ENCODE results near the gene PPP2R3B. TPM values are rescaled to one million over a fixed set of nuclear protein-coding genes. Genes with fewer than 3 reads are reported as not detected.
A peak's percentile ranks its signal among the peaks of the same experiment; 100 is the strongest.

Gene PPP2R3B
- total RNA-seq, 2 experiments from 2014 or later = 40.3 to 40.7 TPM

DNA sequence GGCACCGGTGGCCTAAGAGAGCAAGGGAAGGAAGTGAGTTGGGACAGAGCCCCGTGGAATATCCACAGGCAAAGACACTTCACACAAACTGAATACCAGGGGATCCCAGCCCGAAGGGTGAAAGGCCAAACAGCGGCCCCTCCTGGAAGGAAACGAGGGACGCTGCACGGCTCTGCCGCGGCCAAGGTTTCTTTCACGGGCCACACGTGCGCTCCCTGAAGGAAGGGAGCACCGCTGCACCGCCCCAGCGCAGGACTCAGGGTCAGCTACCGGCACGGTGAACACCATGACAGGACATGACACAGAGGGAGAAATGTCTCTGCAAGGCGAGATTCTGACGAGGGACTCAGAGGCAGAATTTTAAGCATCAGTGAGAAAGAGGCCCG lies 36.6 kb downstream of the PPP2R3B start:
- POLR2A ChIA-PET = no interaction called here
- DNase-seq = no peak

DNA sequence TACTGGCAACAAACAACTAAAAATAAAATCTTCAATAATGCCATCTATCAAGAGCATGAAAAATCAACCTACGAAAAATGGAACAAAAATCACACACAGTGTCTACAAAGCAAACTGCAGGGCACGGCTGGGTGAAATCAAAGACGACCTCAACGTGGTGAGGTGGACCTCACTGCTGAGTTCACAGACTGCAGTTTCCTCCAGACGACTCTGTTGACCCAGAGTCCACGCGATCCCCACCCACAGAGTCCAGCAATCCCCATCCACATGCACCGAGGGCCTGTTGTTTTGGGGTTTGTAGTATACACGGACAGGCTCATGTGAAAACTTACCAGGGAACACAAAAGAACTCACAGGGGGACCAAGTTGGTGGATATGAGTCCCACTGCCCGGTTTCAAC lies 37.0 kb downstream of the PPP2R3B start:
- POLR2A ChIA-PET = no interaction called here
- Mint-ChIP-seq H3K4me1 (no peaks in the 10 kb centered on the region), H3K27ac (no peak overlapping the region), H3K4me3 (no peak overlapping the region), H3K9me3 (no peaks in the 10 kb centered on the region), H3K36me3 (peaks cover 10% of the 10 kb centered on the region), H3K27me3 (no peaks in the 10 kb centered on the region)
- DNase-seq (no peak), ATAC-seq (ENCODE audit: low read depth) (no peak)

More for the DNA sequence above, 36.6 kb downstream of the PPP2R3B start:
- no peaks in the 10 kb centered on the region for H3K27me3 Mint-ChIP-seq
- ATAC-seq (ENCODE audit: low read depth) = no peak
- no peak overlapping the region for H3K4me3 Mint-ChIP-seq
- H3K27ac Mint-ChIP-seq = no peak overlapping the region
- no peaks in the 10 kb centered on the region for H3K9me3 Mint-ChIP-seq
- H3K36me3 Mint-ChIP-seq = peaks cover 8% of the 10 kb centered on the region
- peaks cover 1% of the 10 kb centered on the region for H3K4me1 Mint-ChIP-seq

DNA sequence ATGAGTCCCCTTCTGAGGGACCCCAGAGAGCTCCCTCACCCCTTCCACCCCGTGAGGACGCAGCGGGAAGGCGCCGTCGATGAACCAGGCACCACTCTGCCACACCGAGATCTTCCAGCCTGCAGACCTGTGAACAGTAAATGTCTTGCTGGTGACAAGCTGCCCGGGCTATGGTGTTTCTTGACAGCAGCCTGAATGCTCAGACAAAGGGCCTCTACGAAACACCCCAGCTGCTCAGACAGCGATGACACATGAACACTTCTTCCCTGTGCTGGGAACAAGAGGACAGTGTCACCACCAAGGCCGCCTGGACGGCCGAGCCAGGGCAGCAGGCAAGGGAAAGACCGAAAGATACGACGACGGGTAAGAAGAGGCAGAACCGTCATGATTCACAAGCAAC lies 37.5 kb downstream of the PPP2R3B start:
- ATAC-seq (ENCODE audit: low read depth) = no peak
- Mint-ChIP-seq H3K4me1 (no peaks in the 10 kb centered on the region), H3K36me3 (peaks cover 11% of the 10 kb centered on the region), H3K27ac (no peak overlapping the region), H3K4me3 (no peak overlapping the region), H3K27me3 (no peaks in the 10 kb centered on the region), H3K9me3 (no peaks in the 10 kb centered on the region)
- POLR2A ChIA-PET = no interaction called here
- no peak for DNase-seq

DNA sequence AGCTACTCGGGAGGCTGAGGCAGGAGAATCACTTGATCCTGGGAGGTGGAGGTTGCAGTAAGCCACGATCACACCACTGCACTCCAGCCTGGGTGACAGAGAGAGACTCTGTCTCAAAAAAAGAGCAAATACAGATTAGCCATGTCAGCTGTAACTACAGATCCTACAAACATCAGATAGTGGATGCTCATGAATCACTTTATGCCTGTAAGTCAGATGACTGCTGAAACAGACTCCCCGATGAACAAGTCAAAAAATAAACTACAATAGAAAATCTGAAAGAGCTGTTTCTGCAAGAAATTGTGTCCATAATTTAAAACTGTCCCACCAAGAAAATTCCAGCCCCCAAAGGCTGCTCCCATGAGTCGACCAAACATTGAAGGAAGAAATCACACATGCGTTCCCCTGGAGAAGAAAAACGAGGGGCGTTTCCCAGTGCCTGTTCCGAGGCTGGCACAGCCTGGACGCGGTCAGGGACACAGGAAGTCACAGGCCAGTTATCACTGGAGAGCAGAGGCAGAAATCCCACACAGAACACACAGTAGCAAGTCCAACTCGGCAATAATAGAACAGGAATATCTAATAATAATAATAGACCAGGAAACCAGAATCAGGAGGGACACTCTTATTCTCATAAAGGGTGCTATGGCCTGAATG lies 38.1 kb downstream of the PPP2R3B start:
- POLR2A ChIA-PET = no interaction called here
- no peak overlapping the region for H3K27ac Mint-ChIP-seq
- no peaks in the 10 kb centered on the region for H3K9me3 Mint-ChIP-seq
- H3K4me1 Mint-ChIP-seq = no peaks in the 10 kb centered on the region
- DNase-seq (no peak), ATAC-seq (ENCODE audit: low read depth) (no peak)
- no peaks in the 10 kb centered on the region for H3K27me3 Mint-ChIP-seq
- no peak overlapping the region for H3K4me3 Mint-ChIP-seq
- H3K36me3 Mint-ChIP-seq = peaks cover 11% of the 10 kb centered on the region

DNA sequence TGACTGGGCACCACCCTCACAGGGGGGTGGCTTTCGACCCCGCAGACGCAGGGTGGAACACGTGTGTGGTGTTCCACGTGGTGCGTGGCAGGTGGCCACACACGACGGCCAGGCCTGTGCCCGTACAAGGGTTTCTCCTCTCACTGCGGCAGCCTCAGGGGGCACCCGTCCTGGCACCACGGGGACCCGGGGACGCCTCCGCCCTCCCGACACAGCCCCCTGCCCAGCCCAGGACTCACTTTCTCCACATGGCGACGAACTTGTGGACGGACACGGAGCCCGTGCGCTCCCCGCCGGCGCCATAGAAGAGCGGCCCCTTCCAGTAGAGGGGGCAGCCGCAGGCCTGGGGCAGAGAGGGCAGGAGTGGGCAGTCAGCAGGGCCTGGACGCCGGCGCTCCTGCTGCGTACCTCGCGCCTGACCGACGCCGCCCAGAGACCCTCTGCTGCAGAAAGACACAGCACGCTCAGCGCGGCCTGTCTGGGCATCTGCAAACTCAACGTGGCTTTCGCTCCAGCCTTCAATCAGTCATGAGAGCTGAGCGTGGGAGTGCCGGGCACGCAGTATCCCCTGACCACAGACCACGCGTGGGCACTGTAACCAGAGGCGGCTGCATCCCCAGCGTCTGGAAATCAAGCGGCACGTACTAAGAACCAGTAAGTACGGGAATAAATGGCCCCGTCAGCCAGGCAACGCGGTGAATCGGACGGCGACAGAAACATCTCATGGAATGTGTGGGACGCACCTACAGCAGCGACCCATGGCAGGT lies 39.2 kb downstream of the PPP2R3B start:
- H3K27ac Mint-ChIP-seq = no peak overlapping the region
- H3K9me3 Mint-ChIP-seq = no peaks in the 10 kb centered on the region
- peaks cover 11% of the 10 kb centered on the region for H3K36me3 Mint-ChIP-seq
- POLR2A ChIA-PET = no interaction called here
- H3K27me3 Mint-ChIP-seq = no peaks in the 10 kb centered on the region
- DNase-seq = no peak
- no peak for ATAC-seq (ENCODE audit: low read depth)
- no peaks in the 10 kb centered on the region for H3K4me1 Mint-ChIP-seq
- no peak overlapping the region for H3K4me3 Mint-ChIP-seq

DNA sequence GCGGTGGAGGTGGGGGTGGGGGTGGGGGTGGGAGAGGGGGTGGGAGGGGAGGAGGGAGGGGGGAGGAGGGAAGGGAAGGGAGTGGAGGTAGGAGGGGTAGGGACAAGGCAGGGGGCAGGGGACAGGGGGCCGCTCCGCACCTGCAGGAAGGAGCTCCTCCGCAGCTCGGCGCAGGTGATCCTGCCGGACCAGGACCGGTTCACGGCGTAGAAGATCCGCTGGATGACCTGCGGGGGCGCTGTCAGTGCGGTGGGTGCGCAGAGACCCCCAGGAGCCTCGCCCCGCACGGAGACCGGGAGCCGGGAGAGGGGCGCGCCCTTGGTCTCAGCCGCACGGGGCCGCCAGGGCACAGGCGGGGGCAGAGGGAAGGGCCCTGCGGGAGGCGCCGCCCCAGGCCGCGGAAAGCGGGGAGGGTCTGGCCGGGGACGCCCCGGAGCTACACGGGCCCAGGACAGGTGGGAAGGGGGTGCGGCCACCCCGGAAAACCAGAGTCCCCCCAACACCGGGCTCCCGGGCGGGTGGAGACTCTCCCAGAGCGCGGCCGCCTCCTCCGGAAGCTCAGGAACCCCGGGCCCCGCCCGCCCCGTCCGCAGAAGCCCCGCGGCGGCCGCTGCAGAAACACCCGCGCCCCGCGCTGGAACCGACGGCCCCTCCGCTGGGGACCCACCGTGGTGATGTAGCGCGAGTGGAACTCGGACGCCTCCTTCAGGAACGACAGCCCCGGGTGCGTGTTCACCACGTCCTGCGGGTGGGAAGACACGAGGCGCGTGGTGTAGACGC lies 40.5 kb downstream of the PPP2R3B start:
- H3K36me3 Mint-ChIP-seq = peaks cover 17% of the 10 kb centered on the region
- peaks cover 2% of the 10 kb centered on the region for H3K9me3 Mint-ChIP-seq
- DNase-seq (no peak), ATAC-seq (ENCODE audit: low read depth) (no peak)
- POLR2A ChIA-PET = no interaction called here
- no peak overlapping the region for H3K27ac Mint-ChIP-seq
- no peak overlapping the region for H3K4me3 Mint-ChIP-seq
- no peaks in the 10 kb centered on the region for H3K27me3 Mint-ChIP-seq
- no peaks in the 10 kb centered on the region for H3K4me1 Mint-ChIP-seq

DNA sequence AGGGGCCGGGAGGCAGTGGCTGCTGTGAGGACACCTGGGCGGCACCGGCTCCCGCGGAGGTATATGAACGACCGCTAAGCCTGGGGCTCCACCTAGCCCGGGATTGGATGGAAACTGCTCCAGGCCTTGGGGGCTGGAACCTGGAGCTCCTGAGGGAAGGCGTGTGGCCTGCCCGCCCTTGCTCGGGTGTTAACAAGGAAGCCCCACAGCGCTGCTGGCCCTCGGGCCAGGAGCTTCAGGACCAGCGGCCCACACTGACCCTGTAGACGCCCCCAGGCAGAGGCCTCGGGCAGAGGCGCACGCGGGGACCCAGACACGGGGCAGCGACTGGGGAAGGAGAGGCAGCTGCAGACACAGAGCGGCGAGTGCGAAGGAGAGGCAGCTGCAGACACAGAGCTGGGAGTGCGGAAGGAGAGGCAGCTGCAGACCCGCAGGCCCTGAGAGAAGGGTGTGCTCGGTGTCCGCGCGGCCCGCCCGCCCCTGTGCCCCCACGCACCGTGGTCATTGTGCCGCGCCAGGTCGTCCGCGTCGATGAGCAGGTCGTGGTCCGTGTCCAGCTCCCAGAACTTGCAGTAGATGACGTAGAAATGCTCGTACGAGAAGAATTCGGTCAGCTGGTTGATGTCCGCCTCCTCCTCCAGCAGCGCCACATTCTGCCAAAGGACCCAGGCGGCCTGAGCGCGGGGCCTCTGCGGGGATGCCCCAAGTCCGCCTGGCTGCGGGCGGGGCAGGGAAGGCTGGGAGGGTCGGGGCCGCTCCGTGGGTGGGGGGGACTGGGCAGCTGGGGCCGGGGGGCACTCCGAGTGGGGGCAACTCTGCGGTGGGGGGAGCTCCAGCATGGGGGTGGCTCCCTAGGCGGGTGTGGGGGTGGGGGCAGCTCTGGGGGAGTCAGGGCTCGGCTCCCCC lies 41.4 kb downstream of the PPP2R3B start:
- ATAC-seq (ENCODE audit: low read depth) (no peak), DNase-seq (no peak)
- H3K36me3 Mint-ChIP-seq = peaks cover 21% of the 10 kb centered on the region
- no peak overlapping the region for H3K27ac Mint-ChIP-seq
- H3K4me3 Mint-ChIP-seq = no peak overlapping the region
- H3K9me3 Mint-ChIP-seq = peaks cover 2% of the 10 kb centered on the region
- H3K27me3 Mint-ChIP-seq = no peaks in the 10 kb centered on the region
- H3K4me1 Mint-ChIP-seq = no peaks in the 10 kb centered on the region
- POLR2A ChIA-PET = no interaction called here

DNA sequence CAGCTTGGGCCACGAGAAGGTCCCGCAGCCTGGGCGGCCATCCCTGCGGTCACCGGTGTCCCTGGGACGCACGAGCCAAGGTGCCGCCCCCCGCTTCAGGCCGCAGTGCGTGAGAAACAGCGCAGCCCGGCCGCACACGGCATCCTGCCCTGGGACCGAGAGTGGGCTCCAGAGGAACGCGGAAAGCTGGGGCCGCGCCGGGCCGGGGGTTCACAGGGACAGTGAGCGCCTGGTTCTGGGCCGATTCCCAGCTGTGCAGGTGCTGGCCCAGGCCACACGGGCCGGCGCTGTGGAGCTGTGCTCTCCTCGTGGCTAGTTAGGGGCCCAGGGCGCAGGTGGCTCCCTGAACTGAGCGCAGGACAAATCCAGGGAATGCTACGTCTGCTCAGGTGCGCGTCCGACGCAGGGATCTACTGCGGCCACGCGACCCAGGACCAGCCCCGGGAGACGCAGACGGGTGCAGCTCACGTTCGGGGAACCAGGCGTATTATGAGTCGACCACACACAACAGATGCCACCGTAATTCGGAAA lies 42.3 kb downstream of the PPP2R3B start:
- Mint-ChIP-seq H3K27me3 (no peaks in the 10 kb centered on the region), H3K36me3 (peaks cover 21% of the 10 kb centered on the region), H3K27ac (no peak overlapping the region), H3K4me1 (no peaks in the 10 kb centered on the region), H3K9me3 (peaks cover 2% of the 10 kb centered on the region), H3K4me3 (no peak overlapping the region)
- DNase-seq (no peak), ATAC-seq (ENCODE audit: low read depth) (no peak)
- POLR2A ChIA-PET = no interaction called here

DNA sequence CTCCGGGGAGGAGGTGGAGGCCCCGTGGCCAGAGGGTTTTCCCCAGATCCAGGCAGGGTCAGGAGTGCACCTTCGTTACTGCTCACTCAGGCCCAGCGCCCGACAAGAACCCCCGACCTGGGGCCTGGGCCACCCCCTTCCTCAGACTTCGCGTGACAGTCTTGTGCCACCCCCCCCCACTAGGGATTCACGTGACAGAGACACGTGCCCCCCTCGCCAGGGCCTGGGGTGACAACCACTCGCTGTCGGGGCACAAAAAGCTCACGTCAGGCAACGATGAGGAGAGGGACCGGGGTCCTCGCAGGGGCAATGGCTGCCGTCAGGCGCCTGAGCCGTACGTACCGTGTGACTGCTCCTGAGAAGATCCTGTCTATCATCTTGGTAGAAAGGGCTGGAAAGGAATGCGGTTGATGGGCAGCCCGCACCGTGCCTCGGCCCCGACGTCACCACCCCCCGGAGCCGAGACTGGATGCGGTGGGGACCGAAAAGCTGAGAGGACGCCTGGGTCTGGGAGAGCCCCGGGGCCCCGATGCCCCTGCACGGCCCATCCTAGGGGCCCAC lies 45.1 kb downstream of the PPP2R3B start:
- H3K36me3 Mint-ChIP-seq = peaks cover 38% of the 10 kb centered on the region
- no peak overlapping the region for H3K4me3 Mint-ChIP-seq
- H3K27me3 Mint-ChIP-seq = no peaks in the 10 kb centered on the region
- POLR2A ChIA-PET = no interaction called here
- ATAC-seq (ENCODE audit: low read depth) (no peak), DNase-seq (no peak)
- no peaks in the 10 kb centered on the region for H3K4me1 Mint-ChIP-seq
- no peak overlapping the region for H3K27ac Mint-ChIP-seq
- peaks cover 2% of the 10 kb centered on the region for H3K9me3 Mint-ChIP-seq

DNA sequence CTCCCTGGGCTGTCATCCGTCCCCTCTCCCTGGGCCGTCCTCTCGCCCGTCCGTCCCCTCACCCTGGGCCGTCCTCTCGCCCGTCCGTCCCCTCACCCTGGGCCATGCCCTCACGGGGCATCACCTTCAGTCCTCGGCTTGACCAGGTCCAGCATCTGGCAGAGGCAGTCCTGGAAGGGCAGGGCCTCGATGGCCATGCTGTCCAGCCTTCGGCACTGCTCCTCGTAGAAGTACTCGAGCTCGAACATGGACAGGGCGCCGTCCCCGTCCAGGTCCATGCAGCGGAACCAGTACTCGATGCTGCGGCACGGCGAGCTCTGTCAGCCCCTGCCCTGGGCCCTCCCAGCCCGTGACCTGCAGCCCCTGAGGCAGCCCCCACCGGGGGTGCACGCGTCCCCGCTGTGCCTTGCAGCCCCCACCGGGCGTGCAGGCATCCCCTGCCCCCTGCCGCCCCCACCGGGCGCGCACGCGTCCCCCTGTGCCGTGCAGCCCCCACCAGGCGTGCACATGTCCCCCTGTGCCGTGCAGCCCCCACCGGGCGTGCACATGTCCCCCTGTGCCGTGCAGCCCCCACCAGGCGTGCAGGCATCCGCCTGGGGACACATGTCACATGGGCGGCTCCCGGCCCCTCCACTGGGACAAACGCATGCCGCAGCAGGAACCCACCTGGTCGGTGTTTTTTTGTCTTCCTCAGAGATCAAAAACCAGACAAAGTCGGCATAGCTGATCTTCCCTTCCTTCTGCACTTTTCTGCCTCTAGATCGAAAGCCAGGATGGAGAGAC lies 45.9 kb downstream of the PPP2R3B start:
- Mint-ChIP-seq H3K27ac (no peak overlapping the region), H3K4me3 (no peak overlapping the region), H3K27me3 (no peaks in the 10 kb centered on the region), H3K36me3 (peaks cover 44% of the 10 kb centered on the region), H3K9me3 (peaks cover 2% of the 10 kb centered on the region), H3K4me1 (no peaks in the 10 kb centered on the region)
- POLR2A ChIA-PET = no interaction called here
- DNase-seq = no peak
- ATAC-seq (ENCODE audit: low read depth) = no peak

DNA sequence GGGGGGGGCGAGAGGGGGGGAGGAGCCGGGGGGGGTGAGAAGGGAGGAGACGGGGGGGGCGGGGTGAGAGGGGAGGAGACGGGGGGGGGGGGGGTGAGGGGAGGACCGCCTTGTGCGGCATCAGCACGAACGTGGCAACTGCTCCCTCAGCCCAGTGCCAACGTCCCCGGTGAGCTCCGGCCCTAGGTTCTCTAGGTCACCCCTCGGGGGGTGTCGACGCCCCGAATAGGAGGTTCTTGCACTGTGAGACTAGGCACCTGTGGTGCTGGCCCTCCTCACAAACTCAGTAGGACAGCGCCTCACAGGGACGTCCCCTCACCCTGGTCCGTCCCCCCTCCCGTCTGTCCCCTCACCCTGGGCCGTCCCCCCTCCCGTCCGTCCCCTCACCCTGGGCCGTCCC lies 46.6 kb downstream of the PPP2R3B start:
- no peaks in the 10 kb centered on the region for H3K4me1 Mint-ChIP-seq
- no peak overlapping the region for H3K4me3 Mint-ChIP-seq
- DNase-seq (no peak), ATAC-seq (ENCODE audit: low read depth) (peak; percentile 26)
- no peaks in the 10 kb centered on the region for H3K27me3 Mint-ChIP-seq
- peaks cover 41% of the 10 kb centered on the region for H3K36me3 Mint-ChIP-seq
- peaks cover 2% of the 10 kb centered on the region for H3K9me3 Mint-ChIP-seq
- no peak overlapping the region for H3K27ac Mint-ChIP-seq
- POLR2A ChIA-PET = no interaction called here

DNA sequence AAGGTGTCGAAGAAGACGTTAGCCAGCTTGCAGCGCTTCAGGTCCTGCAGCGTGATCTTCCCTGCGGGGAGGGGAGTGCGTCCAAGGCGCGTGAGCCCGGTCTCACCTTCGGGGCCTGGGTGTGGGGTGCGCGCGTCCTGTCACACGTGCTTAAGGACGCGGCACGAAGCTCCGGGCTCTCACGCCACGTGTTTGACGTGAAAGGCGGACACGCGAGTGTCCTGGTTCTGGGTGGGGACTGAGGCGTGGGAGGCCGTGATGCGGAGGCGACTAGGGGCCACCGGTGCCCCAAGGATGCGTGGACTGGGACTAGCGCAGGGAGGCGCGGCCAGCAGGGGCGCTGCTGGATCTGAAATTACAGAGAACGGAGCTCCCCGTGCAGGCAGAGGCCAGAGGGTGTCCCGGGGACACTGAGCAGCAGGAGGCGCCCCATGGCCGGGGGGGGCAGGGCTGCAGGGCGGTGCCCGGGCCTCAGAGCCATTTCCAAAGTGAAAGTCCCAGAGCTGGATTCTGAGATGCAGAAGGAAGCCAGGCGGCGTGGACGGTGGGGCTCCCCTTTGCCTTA lies 47.8 kb downstream of the PPP2R3B start:
- Mint-ChIP-seq H3K9me3 (peaks cover 2% of the 10 kb centered on the region), H3K36me3 (peaks cover 36% of the 10 kb centered on the region), H3K4me3 (no peak overlapping the region), H3K4me1 (no peaks in the 10 kb centered on the region), H3K27me3 (no peaks in the 10 kb centered on the region), H3K27ac (no peak overlapping the region)
- POLR2A ChIA-PET = no interaction called here
- no peak for ATAC-seq (ENCODE audit: low read depth)
- no peak for DNase-seq

Measured in activated naive CD8-positive, alpha-beta T cell treated with anti-CD3 and anti-CD28 coated beads, Interleukin-2, amount 10 ng/mL, durations not matched to agents 7 days and 5 days (primary cell).